Measurements from ENCODE around the gene USP27X. TPM values are rescaled to one million over a fixed set of nuclear protein-coding genes. Genes with fewer than 3 reads are reported as not detected.

The USP27X gene
- total RNA-seq, 1 donor from 2014 or later: not detected

GRCh38 chrX:49845701-49846403 lies 33.4 kb upstream of the USP27X start:
- H3K27me3 ChIP-seq: no peaks in the 10 kb centered on the region
- H3K9me3 ChIP-seq: no peaks in the 10 kb centered on the region
- intact Hi-C loops (cut with DNase I): no loop called here
- no peak overlapping the region for H3K27ac ChIP-seq
- H3K36me3 ChIP-seq: no peaks in the 10 kb centered on the region
- no peaks in the 10 kb centered on the region for H3K4me1 ChIP-seq
- no peak overlapping the region for H3K4me3 ChIP-seq
- no peak for DNase-seq (ENCODE audit: low spot score in 2 of 2)
- TF ChIP-seq CTCF (IDR thresholded peaks at IDR 0.05): no peak

- no peak overlapping the region for H3K27ac ChIP-seq
- H3K4me1 ChIP-seq: no peaks in the 10 kb centered on the region
- H3K36me3 ChIP-seq: no peaks in the 10 kb centered on the region
- no peak for DNase-seq (ENCODE audit: low spot score in 2 of 2)
- no peak overlapping the region for H3K4me3 ChIP-seq
- H3K27me3 ChIP-seq: no peaks in the 10 kb centered on the region
- TF ChIP-seq CTCF (IDR thresholded peaks at IDR 0.05): no peak
- intact Hi-C loops (cut with DNase I): no loop called here
- no peaks in the 10 kb centered on the region for H3K9me3 ChIP-seq
Observed at GRCh38 chrX:49846522-49846921, 32.8 kb upstream of the USP27X start.

- no peak for TF ChIP-seq CTCF (IDR thresholded peaks at IDR 0.05)
- Histone ChIP-seq H3K4me3 (no peak overlapping the region), H3K4me1 (no peaks in the 10 kb centered on the region)
Observed at GRCh38 chrX:49848275-49848674, 31.0 kb upstream of the USP27X start.

GRCh38 chrX:49850028-49850427 lies 29.3 kb upstream of the USP27X start:
- H3K36me3 ChIP-seq: no peaks in the 10 kb centered on the region
- TF ChIP-seq CTCF (IDR thresholded peaks at IDR 0.05): no peak
- H3K27ac ChIP-seq: no peak overlapping the region
- intact Hi-C loops (cut with DNase I): no loop called here
- H3K27me3 ChIP-seq: no peaks in the 10 kb centered on the region
- H3K4me3 ChIP-seq: no peak overlapping the region
- no peaks in the 10 kb centered on the region for H3K9me3 ChIP-seq
- H3K4me1 ChIP-seq: no peaks in the 10 kb centered on the region
- no peak for DNase-seq (ENCODE audit: low spot score in 2 of 2)

More at GRCh38 chrX:49848275-49848674, 31.0 kb upstream of the USP27X start:
- intact Hi-C loops (cut with DNase I): no loop called here
- DNase-seq (ENCODE audit: low spot score in 2 of 2): no peak
- H3K27ac ChIP-seq: no peak overlapping the region
- H3K27me3 ChIP-seq: no peaks in the 10 kb centered on the region
- H3K36me3 ChIP-seq: no peaks in the 10 kb centered on the region
- no peaks in the 10 kb centered on the region for H3K9me3 ChIP-seq

- no peak overlapping the region for H3K4me3 ChIP-seq
- no peak for TF ChIP-seq CTCF (IDR thresholded peaks at IDR 0.05)
- H3K4me1 ChIP-seq: no peaks in the 10 kb centered on the region
- no peak overlapping the region for H3K27ac ChIP-seq
- H3K27me3 ChIP-seq: no peaks in the 10 kb centered on the region
- intact Hi-C loops (cut with DNase I): no loop called here
- DNase-seq (ENCODE audit: low spot score in 2 of 2): no peak
- no peaks in the 10 kb centered on the region for H3K9me3 ChIP-seq
- no peaks in the 10 kb centered on the region for H3K36me3 ChIP-seq
Observed at GRCh38 chrX:49853661-49854060, 25.6 kb upstream of the USP27X start.

- H3K9me3 ChIP-seq: no peaks in the 10 kb centered on the region
- H3K27me3 ChIP-seq: no peaks in the 10 kb centered on the region
- no peak for TF ChIP-seq CTCF (IDR thresholded peaks at IDR 0.05)
- H3K36me3 ChIP-seq: no peaks in the 10 kb centered on the region
- no peak overlapping the region for H3K4me3 ChIP-seq
- no peaks in the 10 kb centered on the region for H3K4me1 ChIP-seq
- intact Hi-C loops (cut with DNase I): no loop called here
- DNase-seq (ENCODE audit: low spot score in 2 of 2): no peak
- H3K27ac ChIP-seq: no peak overlapping the region
Observed at GRCh38 chrX:49856819-49857218, 22.5 kb upstream of the USP27X start.

Measured in ascending aorta (tissue), 2 donors.